Measurements from ENCODE around the gene SLCO2B1.

DNA sequence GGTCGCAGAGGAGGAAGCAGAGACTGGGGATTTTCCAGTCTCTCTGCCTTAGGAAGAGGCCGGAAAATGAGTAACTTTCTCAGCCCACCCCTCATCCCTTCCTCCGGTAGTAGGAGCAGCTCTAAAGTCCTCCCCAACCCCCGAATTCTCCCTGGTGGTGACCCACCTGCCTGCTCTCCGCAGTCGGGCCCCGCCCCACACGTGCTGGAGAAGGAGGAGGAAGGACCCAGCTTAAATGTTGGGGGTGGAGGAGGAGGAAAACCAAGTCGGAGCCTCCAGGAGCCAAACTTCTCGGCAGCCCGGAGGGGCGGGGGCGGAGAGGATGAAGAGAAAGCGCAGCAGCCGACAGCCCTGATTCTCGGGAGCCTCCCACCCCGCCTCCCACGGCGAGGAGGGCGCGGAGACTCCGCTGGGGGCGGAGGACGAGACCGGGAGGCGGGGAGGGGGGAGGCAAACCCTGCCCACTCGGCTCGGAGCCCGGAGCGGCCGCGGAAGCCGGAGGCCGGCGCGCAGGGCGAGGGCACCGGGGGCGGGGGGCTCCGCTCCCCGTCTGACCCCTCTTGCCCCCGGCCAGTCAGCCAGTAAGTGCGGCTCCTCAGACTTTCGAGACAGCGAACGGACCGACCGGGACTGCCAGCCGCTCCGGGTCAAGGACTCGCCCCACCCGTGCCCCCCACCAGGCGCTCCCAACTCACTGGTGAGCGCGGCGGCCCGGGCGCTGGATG lies 89.6 kb downstream of the SLCO2B1 start, which contains the start of gene TPBGL:
- TF ChIP-seq, protein P1, sequence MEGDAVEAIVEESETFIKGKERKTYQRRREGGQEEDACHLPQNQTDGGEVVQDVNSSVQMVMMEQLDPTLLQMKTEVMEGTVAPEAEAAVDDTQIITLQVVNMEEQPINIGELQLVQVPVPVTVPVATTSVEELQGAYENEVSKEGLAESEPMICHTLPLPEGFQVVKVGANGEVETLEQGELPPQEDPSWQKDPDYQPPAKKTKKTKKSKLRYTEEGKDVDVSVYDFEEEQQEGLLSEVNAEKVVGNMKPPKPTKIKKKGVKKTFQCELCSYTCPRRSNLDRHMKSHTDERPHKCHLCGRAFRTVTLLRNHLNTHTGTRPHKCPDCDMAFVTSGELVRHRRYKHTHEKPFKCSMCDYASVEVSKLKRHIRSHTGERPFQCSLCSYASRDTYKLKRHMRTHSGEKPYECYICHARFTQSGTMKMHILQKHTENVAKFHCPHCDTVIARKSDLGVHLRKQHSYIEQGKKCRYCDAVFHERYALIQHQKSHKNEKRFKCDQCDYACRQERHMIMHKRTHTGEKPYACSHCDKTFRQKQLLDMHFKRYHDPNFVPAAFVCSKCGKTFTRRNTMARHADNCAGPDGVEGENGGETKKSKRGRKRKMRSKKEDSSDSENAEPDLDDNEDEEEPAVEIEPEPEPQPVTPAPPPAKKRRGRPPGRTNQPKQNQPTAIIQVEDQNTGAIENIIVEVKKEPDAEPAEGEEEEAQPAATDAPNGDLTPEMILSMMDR (IDR thresholded peaks at IDR 0.05; ENCODE audit: insufficient read depth, low read length), result no peak
- no peak for TF ChIP-seq POLR2AphosphoS5 (IDR thresholded peaks at IDR 0.05; ENCODE audit: low read depth)

Measured in HL-60 (cell line).